ENCODE results near the gene SNX20.

GRCh38 chr16:50669741-50670140 lies 11.4 kb downstream of the SNX20 start:
- TF ChIP-seq, protein P1, sequence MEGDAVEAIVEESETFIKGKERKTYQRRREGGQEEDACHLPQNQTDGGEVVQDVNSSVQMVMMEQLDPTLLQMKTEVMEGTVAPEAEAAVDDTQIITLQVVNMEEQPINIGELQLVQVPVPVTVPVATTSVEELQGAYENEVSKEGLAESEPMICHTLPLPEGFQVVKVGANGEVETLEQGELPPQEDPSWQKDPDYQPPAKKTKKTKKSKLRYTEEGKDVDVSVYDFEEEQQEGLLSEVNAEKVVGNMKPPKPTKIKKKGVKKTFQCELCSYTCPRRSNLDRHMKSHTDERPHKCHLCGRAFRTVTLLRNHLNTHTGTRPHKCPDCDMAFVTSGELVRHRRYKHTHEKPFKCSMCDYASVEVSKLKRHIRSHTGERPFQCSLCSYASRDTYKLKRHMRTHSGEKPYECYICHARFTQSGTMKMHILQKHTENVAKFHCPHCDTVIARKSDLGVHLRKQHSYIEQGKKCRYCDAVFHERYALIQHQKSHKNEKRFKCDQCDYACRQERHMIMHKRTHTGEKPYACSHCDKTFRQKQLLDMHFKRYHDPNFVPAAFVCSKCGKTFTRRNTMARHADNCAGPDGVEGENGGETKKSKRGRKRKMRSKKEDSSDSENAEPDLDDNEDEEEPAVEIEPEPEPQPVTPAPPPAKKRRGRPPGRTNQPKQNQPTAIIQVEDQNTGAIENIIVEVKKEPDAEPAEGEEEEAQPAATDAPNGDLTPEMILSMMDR (IDR thresholded peaks at IDR 0.05): no peak
- TF ChIP-seq POLR2A (IDR thresholded peaks at IDR 0.05) (no peak), EP300 (IDR thresholded peaks at IDR 0.05) (no peak)

Measured in ovary (tissue), 3 donors.